Cerebellar nuclear complex (tissue), 1 donor: ENCODE measurements around the gene FHDC1.

Experiments
- DNase-seq, 2 experiments: peaks; one replicate each; lab custom pipeline; 2025; lab: John Stamatoyannopoulos, UW

FHDC1 gene

DNA sequence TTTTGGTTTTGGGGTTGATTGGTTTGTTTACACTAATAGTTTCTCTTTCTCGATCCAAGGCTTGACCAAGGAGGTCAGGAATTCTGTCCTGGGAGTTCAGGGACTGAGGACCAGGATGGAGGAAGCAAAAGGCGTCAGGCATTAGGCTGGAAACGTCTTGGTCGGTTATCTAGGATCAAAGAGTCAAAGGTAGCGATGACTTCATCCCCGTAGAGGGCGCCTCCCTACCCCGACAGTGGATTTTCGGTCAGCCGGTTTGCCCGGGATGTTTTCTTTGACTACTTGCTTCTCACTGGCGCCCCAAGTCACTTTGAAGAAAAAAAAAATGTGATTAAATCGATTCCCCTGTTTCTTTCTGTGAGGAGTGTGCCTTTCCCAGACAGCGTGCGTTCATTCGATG lies 980 bp upstream of the FHDC1 start:
- DNase-seq, result no peak

DNA sequence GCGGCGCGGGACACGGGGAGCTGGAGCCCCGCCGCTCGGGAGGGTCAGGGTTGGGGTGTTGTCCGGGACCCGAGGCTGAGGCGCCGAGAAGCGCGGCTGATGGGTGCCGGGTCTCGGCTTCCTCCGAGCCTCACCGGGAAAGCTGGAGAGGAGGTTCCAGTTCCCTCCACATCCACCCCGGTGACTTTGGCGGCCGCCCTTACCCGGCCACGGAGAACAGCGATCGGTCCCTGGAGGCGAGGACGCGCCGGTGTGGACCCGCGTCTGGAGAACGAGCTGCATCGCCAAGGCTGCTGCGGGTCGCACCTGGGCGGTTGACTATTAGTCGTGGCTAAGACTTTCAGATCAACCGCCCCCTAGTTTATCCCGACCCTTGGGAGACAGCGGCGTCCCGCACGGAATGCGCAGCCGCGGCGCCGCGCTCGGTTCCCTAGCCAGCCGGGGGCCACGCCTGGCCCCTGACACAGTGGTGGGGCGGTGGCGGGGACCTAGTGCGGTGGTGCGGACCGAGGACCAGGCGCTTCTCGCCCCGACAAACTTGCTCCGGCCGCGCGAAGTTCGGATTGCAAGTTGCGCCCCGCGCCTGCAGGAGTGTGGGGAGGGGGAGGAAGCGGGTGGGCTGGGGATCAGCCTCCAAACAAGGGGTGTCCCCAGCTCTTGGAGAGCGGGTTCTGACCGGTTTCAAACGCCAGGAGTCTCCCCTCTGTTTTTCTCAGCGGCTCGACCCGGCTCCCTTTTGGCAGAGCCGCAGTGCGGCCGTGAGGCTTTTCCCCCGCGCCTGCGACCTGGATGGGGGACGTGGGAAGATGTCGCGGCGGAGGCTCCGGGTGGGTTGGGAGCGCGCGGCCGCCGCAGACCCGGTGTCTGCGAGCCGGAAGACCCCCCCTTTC lies 568 bp downstream of the FHDC1 start:
- DNase-seq, result no peak

DNA sequence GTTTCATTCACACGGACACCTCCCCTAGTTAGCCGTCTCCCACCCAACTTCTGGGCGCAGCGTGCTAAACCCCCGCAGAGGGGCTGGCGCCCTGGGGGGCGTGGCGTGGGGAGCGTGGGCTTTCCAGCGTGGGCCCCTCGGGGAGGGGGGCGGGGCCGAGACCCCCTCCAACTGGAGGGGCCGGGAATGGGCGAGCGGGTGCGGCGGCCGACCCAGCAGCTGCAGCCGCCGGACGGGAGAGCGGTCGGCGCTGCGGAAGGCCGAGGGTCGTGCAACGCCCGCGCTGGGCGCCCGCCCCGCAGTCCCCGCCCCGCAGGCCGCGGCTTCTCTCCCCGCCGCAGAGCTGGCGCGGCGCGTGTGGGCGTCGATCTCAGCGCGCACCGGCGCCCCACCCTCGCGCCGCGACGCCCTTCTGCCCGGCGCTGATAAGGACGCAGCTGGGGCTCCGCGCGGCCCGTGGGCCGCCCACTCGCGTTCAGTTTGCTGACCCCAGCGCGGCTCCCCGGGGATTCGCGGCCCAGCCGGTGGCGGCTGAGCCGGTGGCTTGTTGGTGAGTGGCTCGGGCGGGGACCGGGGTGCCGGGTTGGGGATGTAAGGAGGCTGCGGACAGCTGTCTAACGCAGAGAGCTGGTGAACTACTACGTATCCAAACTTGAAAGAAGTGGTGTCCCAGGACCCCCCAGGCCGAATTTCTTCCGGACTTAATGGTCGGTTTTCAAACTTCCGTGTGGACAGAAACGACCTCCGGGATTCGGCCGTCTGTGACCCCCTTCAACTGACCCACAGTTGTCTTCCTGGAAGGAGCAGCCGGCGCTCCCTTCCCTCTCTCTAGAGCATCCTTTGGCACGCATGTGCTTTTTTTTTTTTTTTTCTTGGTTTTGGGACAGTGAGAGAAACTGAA lies 1.5 kb downstream of the FHDC1 start:
- no peak for DNase-seq

DNA sequence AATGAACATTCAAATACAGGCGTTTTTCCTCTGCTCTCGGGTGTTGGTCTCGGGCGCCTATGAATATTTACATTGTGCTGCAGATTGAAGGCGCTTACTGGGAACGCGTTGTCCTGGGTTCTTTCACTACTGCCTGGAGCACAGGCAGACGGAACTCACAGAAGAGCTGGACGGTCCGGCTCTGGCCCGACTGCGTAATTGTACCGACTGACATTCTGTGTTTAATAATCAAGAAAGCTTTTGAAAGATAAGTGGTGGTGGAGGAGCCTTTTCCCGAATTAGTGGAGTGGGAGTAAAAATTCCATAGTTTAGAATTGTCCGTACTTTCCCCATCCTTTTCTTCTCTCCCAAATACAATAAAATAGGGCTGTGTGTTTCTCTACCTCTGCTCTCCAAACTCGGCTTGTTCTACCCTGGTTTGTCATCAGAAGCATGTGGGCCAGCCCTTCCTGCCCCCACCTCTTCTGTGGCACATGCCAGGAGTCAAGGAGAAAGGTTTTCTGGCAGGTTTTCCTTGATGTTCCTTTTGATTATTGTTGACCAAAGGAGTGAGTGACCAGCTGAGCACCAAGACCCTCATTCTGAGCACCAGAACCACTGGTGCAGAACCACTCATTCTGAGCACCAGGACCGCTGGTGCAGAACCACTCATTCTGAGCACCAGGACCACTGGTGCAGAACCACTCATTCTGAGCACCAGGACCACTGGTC lies 2.3 kb downstream of the FHDC1 start:
- DNase-seq, result no peak

DNA sequence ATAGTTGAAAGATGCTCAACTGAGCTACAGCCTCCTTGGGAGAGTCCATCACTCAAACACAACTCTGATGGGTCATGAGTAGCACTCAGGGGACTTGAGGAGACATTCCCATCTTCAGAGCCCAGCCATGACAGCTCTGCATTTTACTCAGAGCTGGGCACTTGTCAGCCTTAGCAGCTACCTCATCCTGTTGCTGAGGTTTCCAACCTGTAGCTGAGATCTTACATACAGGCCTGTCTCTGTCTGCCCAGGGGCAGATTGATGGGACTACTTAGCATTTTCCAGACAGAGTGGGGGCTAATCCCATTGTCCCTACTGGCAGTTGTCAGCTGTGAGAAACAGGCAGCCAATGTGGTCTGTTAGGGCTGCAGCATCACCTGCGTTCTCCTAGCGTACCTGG lies 3.5 kb downstream of the FHDC1 start:
- no peak for DNase-seq

DNA sequence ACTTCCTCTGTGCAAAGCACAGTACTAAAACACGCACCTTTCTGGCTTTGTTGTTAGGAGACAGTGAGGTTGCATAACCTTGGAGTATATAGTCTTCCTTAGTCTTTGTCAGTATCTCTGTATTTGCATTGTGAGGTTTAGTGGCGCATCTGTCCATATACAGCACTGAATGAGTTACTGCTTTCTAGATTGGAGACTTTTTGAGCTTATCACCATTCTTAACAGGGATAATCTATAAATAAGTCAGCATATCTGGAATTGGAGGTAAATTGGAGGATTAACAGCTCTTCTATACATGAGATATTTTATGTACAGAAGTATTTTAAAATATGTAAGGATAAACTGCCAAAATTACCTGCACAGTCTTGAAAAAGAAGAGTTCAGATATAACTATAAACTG lies 4.3 kb downstream of the FHDC1 start:
- DNase-seq, result no peak

DNA sequence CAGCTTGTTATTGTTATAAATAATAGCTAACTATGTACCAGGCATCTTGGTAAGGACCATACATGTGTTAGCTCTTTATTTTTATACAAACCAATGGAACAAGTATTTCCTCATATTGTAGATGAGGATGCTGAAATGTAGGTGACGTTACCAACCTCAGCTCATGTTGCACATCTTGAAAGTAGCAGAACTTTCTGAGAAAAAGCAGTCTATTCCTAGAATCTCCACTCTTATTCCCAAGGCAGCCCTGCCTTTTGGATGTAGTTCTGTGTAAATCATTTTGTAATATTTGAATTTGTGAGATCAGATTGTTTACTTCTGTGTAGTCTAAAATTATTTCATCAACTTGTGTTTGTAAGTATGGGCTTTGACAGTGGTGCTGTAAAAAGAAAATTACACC lies 5.3 kb downstream of the FHDC1 start:
- no peak for DNase-seq

DNA sequence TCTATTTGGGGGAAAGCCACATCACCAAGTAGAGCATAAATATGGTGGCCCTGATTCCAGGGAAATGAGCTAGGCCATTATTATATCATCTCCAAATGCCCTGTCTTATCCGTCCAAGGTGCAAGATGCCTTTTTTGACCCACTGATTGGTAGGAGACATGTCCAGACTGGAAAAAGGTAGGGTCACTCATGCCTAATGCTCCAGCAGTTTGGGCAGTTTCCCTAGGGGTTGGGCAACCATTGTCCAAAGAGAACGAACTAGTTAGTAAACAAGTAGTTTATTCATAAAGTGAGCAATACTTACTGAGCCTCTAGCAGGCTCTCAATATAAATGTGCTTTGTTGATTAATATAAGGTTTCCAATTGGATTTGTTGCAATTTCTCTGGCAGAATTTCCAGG lies 6.2 kb downstream of the FHDC1 start:
- DNase-seq, result no peak

DNA sequence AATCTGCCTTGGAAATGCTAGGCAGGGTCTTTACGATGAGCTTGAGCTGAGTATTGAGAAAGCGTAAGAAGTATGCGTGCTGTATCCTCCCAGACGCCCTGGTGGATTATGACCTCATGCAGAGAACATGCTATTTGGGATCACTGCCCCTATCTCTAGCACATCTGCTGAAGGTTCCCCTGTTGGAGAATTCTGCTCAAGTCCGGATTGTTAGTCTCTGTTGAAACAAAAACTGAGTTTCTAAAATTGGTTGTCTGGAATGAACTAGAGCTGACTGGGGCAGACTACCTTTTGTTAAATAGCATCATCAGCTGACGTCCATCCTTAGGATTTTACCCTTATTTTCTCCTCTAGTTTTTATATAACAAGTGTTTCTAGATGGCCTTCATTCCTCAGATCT lies 7.5 kb downstream of the FHDC1 start:
- no peak for DNase-seq

DNA sequence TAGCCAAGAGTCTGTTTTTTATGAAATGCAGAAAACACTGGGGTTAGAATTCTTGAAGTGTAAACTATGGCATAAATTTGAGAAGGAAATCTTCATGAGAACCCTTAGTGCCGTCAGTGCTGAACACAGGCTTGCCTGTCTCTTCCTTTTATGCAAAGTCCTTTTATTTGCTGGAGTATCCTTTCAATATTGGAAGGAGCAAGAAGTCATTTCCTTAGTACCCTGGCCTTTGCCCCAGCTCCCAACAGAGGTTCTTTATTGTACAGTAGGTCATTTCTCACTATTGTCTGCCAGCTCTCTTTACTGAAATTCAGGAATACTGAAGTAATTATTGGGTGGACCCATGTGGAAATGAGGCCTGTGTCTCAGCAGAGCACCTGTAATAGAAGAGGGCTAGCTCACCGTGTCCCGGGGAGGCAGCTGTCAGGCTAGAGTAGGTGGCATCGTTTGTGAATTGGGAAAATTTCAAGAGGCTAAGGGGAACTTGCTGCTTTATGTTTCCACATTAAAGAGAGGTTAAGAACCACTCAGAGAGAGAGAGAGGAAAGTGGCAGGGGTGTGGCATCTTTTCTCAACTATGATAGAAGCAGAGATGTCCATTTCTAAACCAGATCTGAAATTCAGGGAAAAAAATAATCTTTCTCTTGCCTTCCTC lies 8.7 kb downstream of the FHDC1 start:
- DNase-seq, result no peak

DNA sequence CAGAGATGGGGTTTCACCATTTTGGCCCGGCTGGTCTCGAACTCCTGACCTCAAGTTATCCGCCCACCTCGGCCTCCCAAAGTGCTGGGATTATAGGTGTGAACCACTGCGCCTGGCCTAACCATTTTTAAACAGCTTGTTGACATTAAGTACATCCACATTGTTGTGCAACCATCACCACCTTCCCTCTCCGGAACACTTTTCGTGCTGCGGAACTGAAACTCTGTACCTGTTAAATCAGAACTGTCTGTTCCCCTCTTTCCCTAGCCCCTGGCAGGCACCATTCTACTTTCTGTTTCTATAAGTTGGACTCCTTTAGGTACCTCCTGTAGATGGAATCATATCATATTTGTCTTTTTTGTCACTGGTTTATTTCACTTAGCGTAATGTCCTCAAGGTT lies 9.5 kb downstream of the FHDC1 start:
- DNase-seq, result no peak

DNA sequence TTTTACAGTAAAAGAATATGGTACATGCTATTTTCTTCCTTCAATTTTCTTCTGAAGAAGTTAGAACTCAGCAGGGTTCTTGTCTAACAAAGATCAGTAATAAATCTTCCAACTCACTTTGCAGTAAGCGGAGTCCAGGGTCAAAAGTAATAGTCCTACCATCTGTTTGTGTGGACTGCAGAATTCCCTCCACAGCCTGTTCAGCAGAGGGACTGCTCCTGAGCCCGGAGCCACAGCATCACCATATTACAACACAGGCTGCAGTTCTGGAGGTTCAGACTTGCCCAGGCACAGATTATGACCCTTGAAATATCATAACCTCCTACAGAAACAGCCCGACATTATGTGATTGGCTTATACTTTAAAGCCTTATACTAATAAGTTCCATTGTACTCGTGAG lies 10.3 kb downstream of the FHDC1 start:
- DNase-seq, result no peak

DNA sequence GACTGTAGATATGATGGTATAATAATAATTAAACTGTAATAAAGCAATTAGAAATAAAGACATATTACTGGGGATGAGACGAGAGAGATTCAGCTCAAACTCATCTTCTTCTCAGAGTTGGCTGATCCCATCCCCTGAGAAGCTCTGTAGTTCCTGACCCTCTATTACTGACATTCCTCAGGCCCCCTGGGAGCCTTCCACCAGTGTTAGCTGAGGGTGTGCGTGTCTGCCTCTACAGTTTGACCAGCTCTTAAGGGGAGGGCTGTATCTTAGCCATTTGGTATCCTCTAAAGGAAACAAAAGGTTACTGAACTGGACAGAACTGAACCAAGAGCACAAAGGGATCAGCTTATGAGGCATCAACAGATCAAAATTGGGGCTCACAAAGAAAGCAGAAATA lies 11.2 kb downstream of the FHDC1 start:
- no peak for DNase-seq

DNA sequence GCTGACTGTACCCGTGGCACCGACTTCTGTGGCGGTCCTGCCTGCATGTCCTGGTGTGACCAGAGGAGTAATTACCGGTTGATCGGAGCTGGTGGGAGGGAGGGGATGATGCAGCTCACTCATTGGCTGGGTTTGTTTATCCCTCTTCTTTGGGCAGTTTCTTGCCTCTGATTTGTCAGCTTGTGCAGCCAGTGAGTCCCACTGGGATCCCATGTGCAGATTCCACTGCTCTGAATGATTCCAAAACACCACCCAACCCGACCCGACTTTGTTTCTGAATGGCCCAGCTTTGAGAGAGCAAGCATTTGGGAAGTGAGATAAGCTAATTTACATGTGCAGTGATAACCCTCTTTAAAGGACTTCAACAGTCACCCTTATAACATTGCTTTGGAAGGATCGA lies 13.8 kb downstream of the FHDC1 start:
- DNase-seq, result no peak

DNA sequence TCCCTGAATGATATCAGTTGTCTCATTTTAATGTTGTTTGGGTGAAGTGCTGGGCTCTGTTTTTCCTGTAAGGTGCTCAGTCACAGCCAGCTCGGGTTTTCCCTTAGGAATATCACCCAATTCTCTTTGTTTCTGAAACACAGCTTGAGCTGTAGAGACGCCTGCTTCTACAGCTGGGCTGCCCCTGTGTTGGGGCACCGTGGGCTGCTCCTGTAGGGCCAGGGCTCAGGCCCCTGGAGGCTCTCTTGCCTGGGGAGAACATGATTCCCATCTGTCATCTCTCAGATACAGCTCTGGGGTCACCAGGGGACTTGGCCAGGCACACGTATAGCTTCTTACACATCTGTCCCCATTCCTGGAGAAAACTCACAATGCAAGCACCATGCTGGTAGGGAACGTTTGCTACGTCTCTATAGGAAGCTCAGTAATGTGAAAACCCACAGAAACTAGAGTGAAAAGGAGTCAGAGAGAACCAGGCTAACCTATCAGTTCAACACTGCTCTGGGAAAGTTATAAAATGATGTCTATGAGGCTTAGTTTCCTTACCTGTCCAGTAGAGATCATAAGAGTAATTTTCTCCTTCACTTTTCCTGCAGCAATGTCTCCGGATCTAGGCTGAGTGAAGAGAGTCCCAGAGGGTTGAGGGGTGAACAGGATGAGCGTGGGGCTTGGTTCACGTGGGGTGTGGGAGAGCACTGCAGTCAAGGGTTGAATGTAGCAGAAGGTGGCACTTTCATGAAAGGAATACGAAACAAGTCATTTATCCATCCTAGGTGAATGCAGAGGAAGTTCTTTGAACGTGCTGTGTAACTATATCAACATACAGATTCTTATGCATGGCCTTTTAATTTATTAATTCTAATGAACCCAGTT lies 14.5 kb downstream of the FHDC1 start:
- DNase-seq, result no peak

DNA sequence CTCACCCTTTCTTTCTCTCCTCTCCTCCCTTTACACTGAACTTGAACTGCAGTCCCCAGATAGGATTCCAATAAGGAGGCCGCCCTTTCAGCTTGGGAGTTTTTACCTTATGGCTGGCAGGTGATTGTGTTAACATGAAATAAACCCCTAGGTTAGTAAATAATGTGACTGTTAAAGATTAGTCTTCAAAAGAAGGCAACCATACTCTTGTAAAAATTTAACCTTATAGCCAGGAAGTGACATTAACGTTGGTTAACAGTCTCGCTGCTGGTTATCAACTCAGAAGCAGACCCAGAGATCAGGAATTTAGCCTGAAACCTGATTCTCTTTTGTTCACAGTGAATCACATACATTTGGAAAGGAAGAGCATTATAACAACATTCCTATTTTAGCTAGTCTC lies 15.2 kb downstream of the FHDC1 start:
- no peak for DNase-seq

DNA sequence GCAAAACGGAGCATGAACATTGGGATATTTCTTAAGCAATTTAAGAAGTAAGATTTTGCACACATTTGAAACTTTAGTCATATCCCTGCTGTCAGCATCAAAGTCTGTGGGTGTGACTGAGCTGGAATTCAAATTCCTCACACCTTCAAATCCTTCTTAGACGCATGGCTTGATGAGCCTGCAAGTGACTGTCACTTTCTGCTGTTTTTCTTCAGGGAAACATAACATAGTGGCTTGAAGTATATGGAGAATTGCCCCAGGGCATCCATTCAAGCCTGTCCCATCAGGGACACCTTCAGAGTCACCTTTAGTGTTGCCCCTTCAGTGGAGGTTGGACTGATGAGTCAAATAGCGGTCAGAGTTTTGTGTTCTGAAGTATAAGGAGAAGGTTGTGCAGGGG lies 17.4 kb downstream of the FHDC1 start:
- no peak for DNase-seq

DNA sequence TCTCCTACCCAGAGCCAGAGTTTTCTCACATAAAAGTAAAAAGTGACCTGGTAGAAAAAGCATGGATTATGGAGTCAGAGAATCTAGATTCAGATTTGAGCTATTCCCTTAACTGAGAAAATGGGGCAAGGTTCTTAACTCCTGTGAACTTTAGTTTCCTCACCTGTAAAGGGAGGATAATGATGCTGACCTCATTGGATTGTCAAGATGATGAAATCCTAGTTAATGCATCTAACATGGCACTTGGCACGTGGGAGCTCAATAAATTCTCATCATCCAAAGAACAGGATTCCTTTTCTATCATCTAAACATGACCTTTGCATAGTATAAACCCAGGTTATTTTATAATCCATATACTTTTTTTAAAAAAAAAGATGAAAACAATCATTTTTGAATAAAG lies 18.6 kb downstream of the FHDC1 start:
- DNase-seq, result no peak

DNA sequence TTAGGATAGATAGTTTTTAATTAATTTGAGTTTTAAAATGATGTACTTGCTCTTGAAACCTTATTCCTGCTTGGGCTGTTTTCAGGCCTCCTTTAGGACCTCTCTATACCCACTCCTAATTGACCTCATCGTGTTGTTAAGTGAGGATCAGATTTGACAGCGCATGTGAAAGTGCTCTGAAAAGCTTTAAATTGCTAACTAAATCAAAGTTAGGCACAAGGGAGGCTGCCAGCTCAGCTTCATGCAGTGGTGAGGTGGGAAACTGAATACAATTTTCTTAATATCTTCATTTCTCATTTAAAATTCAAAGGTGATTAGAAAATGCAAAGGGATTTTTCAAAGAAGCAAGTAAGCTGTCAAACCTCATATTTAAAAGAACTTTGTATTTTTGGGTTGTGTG lies 20.0 kb downstream of the FHDC1 start:
- no peak for DNase-seq

DNA sequence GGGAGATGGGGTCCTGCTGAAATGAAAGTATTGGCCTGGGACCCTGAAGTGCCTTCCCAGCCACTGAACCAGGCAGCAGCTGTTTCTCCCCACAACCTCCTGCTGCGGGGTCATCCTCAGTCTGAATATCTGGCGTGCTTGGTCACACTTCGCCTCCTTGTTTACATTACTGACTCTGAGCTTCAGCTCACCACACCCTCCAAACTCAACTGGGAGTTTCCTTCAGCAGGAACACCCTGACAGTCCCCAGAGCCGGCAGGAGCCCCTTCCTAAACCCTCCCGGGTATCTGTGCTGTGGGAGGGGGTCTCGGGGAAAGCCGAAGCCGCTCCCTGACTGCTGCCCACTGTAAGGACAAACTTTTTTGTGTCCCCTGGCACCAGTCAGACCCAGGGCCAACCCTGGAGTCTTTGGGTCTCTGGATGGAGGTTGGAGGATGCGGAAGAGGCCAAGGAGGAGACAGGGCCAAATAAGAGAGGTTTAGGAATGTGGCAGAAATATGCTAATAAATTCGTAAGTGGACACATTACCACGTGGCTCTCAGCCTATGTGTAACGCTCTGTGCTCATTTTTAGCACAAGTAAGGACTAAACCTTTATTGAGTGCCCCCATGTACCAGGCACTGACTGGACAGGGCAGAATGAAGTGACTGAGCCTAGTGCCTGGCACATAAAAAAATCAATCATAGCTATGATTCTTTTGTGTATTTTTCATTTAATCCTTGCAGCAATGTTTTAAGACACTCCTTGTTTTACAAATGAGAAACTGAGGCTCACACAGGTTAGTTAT lies 20.7 kb downstream of the FHDC1 start:
- DNase-seq, result no peak
